Measurements from ENCODE around the gene CRADD.

GRCh38 chr12:93663729-93664084, 13.5 kb upstream of the CRADD start:
- TF ChIP-seq TAF1 (IDR thresholded peaks at IDR 0.05; ENCODE audit: borderline replicate concordance, low read depth, low read length), result no peak
- no peak for TF ChIP-seq POLR2AphosphoS5 (IDR thresholded peaks at IDR 0.05; ENCODE audit: low read depth, low read length)
- TF ChIP-seq POLR2A (IDR thresholded peaks at IDR 0.05; ENCODE audit: low read depth, low read length), result no peak

Data from GM12892 (cell line).